ENCODE results near the gene BMP2.

The BMP2 gene

DNA sequence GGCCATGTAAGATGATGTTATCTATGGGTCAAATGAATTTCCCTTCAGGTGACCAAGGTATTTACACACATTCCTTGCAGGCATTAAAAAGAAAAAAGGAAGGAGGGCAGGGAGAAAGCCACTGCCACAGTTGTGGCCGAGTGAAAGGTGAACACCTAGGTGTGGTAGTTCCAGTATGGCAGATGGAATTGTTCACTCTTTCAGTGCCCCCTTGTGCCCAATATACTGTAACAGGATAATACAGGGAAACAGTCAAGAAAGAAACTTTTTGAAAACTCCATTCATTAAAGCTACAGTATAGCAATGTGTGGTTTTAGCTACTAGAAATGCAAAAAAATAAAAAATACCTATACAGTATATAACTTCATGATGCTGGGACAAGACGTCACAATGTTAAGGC, 52.1 kb downstream of the BMP2 start:
- H3K27ac ChIP-seq (ENCODE audit: low read depth, low read length): no peak overlapping the region
- H3K9ac ChIP-seq (ENCODE audit: low read length): no peak overlapping the region
- H3K4me3 ChIP-seq (ENCODE audit: low read length): no peak overlapping the region
- no peaks in the 10 kb centered on the region for H3K4me1 ChIP-seq (ENCODE audit: control insufficient read depth, insufficient read depth, low read length)
- H3K36me3 ChIP-seq (ENCODE audit: control insufficient read depth, insufficient read depth, low read length): no peaks in the 10 kb centered on the region
- H3K27me3 ChIP-seq (ENCODE audit: control insufficient read depth, insufficient read depth, low read length): no peaks in the 10 kb centered on the region

DNA sequence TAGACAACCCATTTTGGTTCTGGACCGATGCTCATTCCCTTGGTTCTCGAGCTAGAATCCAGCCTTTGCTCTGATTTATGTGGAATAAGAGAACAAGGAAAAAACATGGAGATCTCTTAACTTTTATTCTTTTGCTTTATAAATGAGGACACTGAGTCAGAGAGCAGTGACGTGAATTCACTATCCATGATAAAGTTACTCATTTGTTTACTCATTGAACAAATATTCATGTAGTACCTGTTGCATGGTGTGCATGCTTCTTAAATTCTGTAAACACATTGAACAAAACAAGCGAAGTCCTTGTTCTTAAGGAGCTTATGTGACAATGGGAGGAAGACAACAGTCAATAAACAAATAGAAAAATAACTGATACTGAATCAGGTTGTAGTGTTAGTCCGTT, 56.9 kb downstream of the BMP2 start:
- Histone ChIP-seq H3K4me3 (ENCODE audit: low read length) (no peak overlapping the region), H3K4me1 (ENCODE audit: control insufficient read depth, insufficient read depth, low read length) (no peaks in the 10 kb centered on the region), H3K27me3 (ENCODE audit: control insufficient read depth, insufficient read depth, low read length) (no peaks in the 10 kb centered on the region), H3K36me3 (ENCODE audit: control insufficient read depth, insufficient read depth, low read length) (no peaks in the 10 kb centered on the region), H3K9ac (ENCODE audit: low read length) (no peak overlapping the region), H3K27ac (ENCODE audit: low read depth, low read length) (no peak overlapping the region)

GRCh38 chr20:6827472-6827871, 60.0 kb downstream of the BMP2 start:
- no peak overlapping the region for H3K4me3 ChIP-seq (ENCODE audit: low read length)
- no peak overlapping the region for H3K9ac ChIP-seq (ENCODE audit: low read length)
- H3K4me1 ChIP-seq (ENCODE audit: control insufficient read depth, insufficient read depth, low read length): no peaks in the 10 kb centered on the region
- H3K27ac ChIP-seq (ENCODE audit: low read depth, low read length): no peak overlapping the region
- H3K27me3 ChIP-seq (ENCODE audit: control insufficient read depth, insufficient read depth, low read length): no peaks in the 10 kb centered on the region
- no peaks in the 10 kb centered on the region for H3K36me3 ChIP-seq (ENCODE audit: control insufficient read depth, insufficient read depth, low read length)

- Histone ChIP-seq H3K36me3 (ENCODE audit: control insufficient read depth, insufficient read depth, low read length) (no peaks in the 10 kb centered on the region), H3K4me1 (ENCODE audit: control insufficient read depth, insufficient read depth, low read length) (no peaks in the 10 kb centered on the region), H3K4me3 (ENCODE audit: low read length) (no peak overlapping the region), H3K27ac (ENCODE audit: low read depth, low read length) (no peak overlapping the region), H3K9ac (ENCODE audit: low read length) (no peak overlapping the region), H3K27me3 (ENCODE audit: control insufficient read depth, insufficient read depth, low read length) (no peaks in the 10 kb centered on the region)
Measured at GRCh38 chr20:6828794-6829423, 61.4 kb downstream of the BMP2 start.

GRCh38 chr20:6829510-6830116, 62.1 kb downstream of the BMP2 start:
- no peaks in the 10 kb centered on the region for H3K27me3 ChIP-seq (ENCODE audit: control insufficient read depth, insufficient read depth, low read length)
- H3K4me3 ChIP-seq (ENCODE audit: low read length): no peak overlapping the region
- no peak overlapping the region for H3K9ac ChIP-seq (ENCODE audit: low read length)
- no peak overlapping the region for H3K27ac ChIP-seq (ENCODE audit: low read depth, low read length)
- no peaks in the 10 kb centered on the region for H3K36me3 ChIP-seq (ENCODE audit: control insufficient read depth, insufficient read depth, low read length)
- H3K4me1 ChIP-seq (ENCODE audit: control insufficient read depth, insufficient read depth, low read length): no peaks in the 10 kb centered on the region

Data from rectal smooth muscle tissue (tissue), 1 donor.